OCI-LY7 (cell line): Measurements from ENCODE around the gene KDM2A. TPM values are rescaled to one million over a fixed set of nuclear protein-coding genes. Genes with fewer than 3 reads are reported as not detected.

Source experiments
- BruUV-seq: library from RNA; stranded (reverse); fragments of 400-500 nt; replicated peaks from 2 replicates; lab custom pipeline; 2021; lab: Mats Ljungman, UMichigan
- CTCF ChIA-PET: fragments of 300-600 bp; sonication (Branson Sonifier 250); formaldehyde crosslinking; loops from one replicate; lab custom pipeline; 2022; ENCODE audit warnings: antibody characterized with exemption; ENCODE audit not compliant: unreplicated experiment; lab: Charles Lee
- POLR2A ChIA-PET: fragments of 300-600 bp; sonication (Branson Sonifier 250); formaldehyde crosslinking; loops from one replicate; lab custom pipeline; 2022; ENCODE audit warnings: antibody characterized with exemption; lab: Charles Lee
- DNase-seq: peaks from one replicate; pipeline ENCODE4 v3.0.0-alpha.2; 2015; ENCODE audit warnings: low spot score
- H2AFZ ChIP-seq: fragments of 200-600 bp; sonication (generic), shearing (Covaris generic); 2 replicates; pipeline ENCODE4 v1.6.1; 2014; ENCODE audit warnings: mild to moderate bottlenecking, antibody characterized with exemption, low read length, moderate library complexity
- H3K27ac ChIP-seq: fragments of 200-600 bp; sonication (generic); 2 replicates; pipeline ENCODE4 v1.5.1; 2014; ENCODE audit warnings: mixed run types, low read depth, mild to moderate bottlenecking, moderate library complexity, low read length, inconsistent platforms; ENCODE audit not compliant: poor library complexity, severe bottlenecking
- H3K36me3 ChIP-seq: fragments of 200-600 bp; sonication (generic); 2 replicates; pipeline ENCODE4 v1.6.1; 2014; ENCODE audit warnings: mild to moderate bottlenecking, antibody characterized with exemption, low read length, moderate library complexity, mixed read lengths; ENCODE audit not compliant: insufficient read depth
- H3K4me1 ChIP-seq: fragments of 200-600 bp; sonication (generic); 2 replicates; pipeline ENCODE4 v1.5.1; 2014; ENCODE audit warnings: mild to moderate bottlenecking, low read length; ENCODE audit not compliant: insufficient read depth, poor library complexity, severe bottlenecking
- H3K4me2 ChIP-seq: fragments of 200-600 bp; sonication (generic); 2 replicates; pipeline ENCODE4 v1.6.1; 2014; ENCODE audit warnings: mild to moderate bottlenecking, low read length
- H3K4me3 ChIP-seq: fragments of 200-600 bp; sonication (generic); 2 replicates; pipeline ENCODE4 v1.5.1; 2014; ENCODE audit warnings: mild to moderate bottlenecking, low read depth, low read length; ENCODE audit not compliant: poor library complexity, severe bottlenecking
- H3K79me2 ChIP-seq: fragments of 200-600 bp; sonication (generic); 2 replicates; pipeline ENCODE4 v1.6.1; 2016; ENCODE audit warnings: low read depth, mild to moderate bottlenecking, low read length, moderate library complexity, mixed read lengths; ENCODE audit not compliant: insufficient read depth
- H3K9me2 ChIP-seq: fragments of 200-600 bp; sonication (generic); 2 replicates; pipeline ENCODE4 v1.6.1; 2016; ENCODE audit warnings: mild to moderate bottlenecking, low read length, mixed read lengths; ENCODE audit not compliant: insufficient read depth
- H3K9me3 ChIP-seq: fragments of 200-600 bp; sonication (generic); 2 replicates; pipeline ENCODE4 v1.6.1; 2014; ENCODE audit warnings: mild to moderate bottlenecking, mixed run types, low read length, mixed read lengths
- H4K20me1 ChIP-seq: fragments of 200-600 bp; sonication (generic); 2 replicates; pipeline ENCODE4 v1.6.1; 2014; ENCODE audit warnings: mild to moderate bottlenecking, antibody characterized with exemption, low read length, moderate library complexity, mixed read lengths; ENCODE audit not compliant: insufficient read depth
- EZH2phosphoT487 ChIP-seq: fragments of 200-600 bp; sonication (generic); IDR thresholded peaks from 2 replicates; pipeline ENCODE4 v1.6.1; 2018; ENCODE audit warnings: low read depth, borderline replicate concordance, mild to moderate bottlenecking, mixed run types, antibody characterized with exemption, low read length, moderate library complexity, mixed read lengths
- intact Hi-C: fragments of 100-400 bp; cut with micrococcal nuclease; formaldehyde crosslinking; loops from one replicate; pipeline ENCODE4 v1.10.0; 2022; ENCODE audit not compliant: unreplicated experiment
- total RNA-seq, 2 experiments: library from RNA; depleted of rRNA in 1 of 2; stranded (reverse); fragments of >200 nt in 1 of 2; shearing (Covaris generic) in 1 of 2; gene quantifications; 2 replicates each; pipeline ENCODE4 v1.2.3, GENCODE V29; 2014 to 2022
- TF ChIP-seq, protein P1 (sequence below): fragments of 200-600 bp; sonication (generic); conservative IDR thresholded peaks from 2 replicates; pipeline ENCODE4 v1.5.1; 2014; ENCODE audit warnings: mild to moderate bottlenecking, antibody characterized with exemption, low read length, moderate library complexity, mixed read lengths

Gene KDM2A
- total RNA-seq, 2 experiments from 2014 or later: 31.7 to 66.2 TPM

DNA sequence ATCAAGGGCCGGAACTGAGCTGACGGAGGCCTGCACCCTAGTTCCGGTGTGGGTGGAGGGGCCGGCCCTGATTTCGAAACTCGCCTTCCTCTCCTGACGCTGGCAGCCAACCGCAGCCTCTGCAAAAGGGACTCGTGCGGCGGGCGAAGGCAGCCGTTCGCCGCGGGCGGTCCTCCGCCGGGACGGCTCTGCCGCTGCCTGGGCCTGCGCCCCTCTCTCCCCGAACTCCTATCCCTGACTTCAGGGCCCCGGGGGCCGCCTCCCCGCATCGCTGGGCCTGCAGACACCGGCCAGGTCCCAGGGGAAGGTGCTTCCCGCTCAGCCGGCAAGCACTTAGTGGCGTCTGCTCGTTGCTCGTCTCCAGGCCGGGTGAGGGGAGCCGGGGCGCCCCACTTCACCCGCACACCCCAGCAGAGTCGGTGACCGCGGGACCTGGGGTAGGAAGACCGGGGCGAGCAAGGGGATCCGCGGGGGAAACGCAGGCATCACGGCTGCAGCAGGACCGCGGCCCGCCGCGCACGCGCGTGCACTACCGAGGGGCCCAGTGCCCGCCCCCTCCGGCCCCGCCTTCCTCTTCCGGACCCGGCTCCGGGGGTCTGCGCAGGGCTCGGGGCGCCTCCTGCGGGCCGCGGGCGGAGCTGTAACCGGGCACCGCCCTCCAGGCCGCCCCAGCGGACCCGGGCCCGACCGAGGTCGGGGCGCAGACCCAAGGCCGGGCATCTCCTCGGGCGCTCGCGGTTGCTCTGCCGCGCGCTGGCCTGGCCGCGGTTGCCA lies 169.6 kb downstream of the KDM2A start:
- intact Hi-C loops: loop anchor here (1.0 kb wide), 4 partner anchors 11 to 94 kb away; no protein-coding TSS in a partner anchor
- no peak overlapping the region for H2AFZ ChIP-seq
- CTCF ChIA-PET: interaction anchor here (0.7 kb wide), 1 partner anchor 11 kb away, joined by 3 read pairs; no protein-coding TSS in a partner anchor
- TF ChIP-seq EZH2phosphoT487: no peak
- TF ChIP-seq, protein P1, sequence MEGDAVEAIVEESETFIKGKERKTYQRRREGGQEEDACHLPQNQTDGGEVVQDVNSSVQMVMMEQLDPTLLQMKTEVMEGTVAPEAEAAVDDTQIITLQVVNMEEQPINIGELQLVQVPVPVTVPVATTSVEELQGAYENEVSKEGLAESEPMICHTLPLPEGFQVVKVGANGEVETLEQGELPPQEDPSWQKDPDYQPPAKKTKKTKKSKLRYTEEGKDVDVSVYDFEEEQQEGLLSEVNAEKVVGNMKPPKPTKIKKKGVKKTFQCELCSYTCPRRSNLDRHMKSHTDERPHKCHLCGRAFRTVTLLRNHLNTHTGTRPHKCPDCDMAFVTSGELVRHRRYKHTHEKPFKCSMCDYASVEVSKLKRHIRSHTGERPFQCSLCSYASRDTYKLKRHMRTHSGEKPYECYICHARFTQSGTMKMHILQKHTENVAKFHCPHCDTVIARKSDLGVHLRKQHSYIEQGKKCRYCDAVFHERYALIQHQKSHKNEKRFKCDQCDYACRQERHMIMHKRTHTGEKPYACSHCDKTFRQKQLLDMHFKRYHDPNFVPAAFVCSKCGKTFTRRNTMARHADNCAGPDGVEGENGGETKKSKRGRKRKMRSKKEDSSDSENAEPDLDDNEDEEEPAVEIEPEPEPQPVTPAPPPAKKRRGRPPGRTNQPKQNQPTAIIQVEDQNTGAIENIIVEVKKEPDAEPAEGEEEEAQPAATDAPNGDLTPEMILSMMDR: peak; percentile 67
- H3K9me2 ChIP-seq: no peaks in the 10 kb centered on the region
- peaks cover 83% of the 10 kb centered on the region for H3K36me3 ChIP-seq
- no TSS peak for BruUV-seq
- peaks cover under 1% of the 10 kb centered on the region; the same call in 1 of the 2 replicates for H3K9me3 ChIP-seq
- peaks cover 47% of the 10 kb centered on the region for H3K4me1 ChIP-seq
- peak overlapping the region; percentile 94 for H3K27ac ChIP-seq
- H4K20me1 ChIP-seq: no peaks in the 10 kb centered on the region
- H3K4me2 ChIP-seq: peak overlapping the region; percentile 70
- POLR2A ChIA-PET: interaction anchor here (0.7 to 1.8 kb wide), 4 partner anchors 9 to 22 kb away, joined by 3 to 6 read pairs (median 4); partner anchors contain the start of gene GRK2
- peak overlapping the region; percentile 68 for H3K4me3 ChIP-seq
- DNase-seq: peak; percentile 94
- H3K79me2 ChIP-seq: peaks cover 15% of the 10 kb centered on the region; the same call in 1 of the 2 replicates

DNA sequence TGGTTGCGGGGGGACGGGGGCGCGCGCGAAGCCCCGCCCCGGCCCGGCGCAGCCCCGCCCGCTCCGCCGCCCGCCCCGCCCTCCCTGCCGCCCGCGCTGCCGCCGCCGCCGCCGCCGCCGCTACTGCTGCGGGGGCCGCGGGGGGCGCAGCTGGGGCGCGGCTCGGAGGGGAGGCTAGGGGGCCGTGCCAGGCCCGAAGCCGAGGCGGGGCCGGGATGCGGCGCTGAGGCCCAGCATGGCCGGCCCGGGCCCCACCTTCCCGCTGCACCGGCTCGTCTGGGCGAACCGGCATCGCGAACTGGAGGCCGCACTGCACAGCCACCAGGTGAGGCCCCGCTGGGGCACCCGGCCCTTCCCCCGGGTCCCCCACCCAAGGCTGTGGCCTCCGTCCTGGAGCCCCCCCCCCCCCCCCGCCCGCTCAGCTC lies 170.2 kb downstream of the KDM2A start, which contains the start of gene ANKRD13D:
ANKRD13D (plus strand) TSS at position 78 of the 425 bp plus-strand sequence; CDS start at position 236, 158 bp downstream.
- intact Hi-C loops: loop anchor here (1.0 kb wide), 1 partner anchor 93 kb away; no protein-coding TSS in a partner anchor
- H3K4me2 ChIP-seq: peak within 1 kb of the TSS; percentile 84
- no peaks in the 10 kb centered on the region for H4K20me1 ChIP-seq
- peak within 1 kb of the TSS; percentile 94 for H3K27ac ChIP-seq
- H3K4me3 ChIP-seq: peak within 1 kb of the TSS; percentile 96
- BruUV-seq: no TSS peak
- peaks cover 83% of the 10 kb centered on the region for H3K36me3 ChIP-seq
- H3K79me2 ChIP-seq: peaks cover 15% of the 10 kb centered on the region; the same call in 1 of the 2 replicates
- TF ChIP-seq EZH2phosphoT487: no peak
- TF ChIP-seq, protein P1: no peak; the same call in 1 of the 2 replicates
- ChIA-PET POLR2A (interaction anchor here (1.4 to 1.8 kb wide), 2 partner anchors 12 to 20 kb away, joined by 5 to 6 read pairs; no protein-coding TSS in a partner anchor), CTCF (no interaction called here)
- DNase-seq: no peak
- H3K9me2 ChIP-seq: no peaks in the 10 kb centered on the region
- H3K9me3 ChIP-seq: peaks cover 6% of the 10 kb centered on the region
- H3K4me1 ChIP-seq: peaks cover 47% of the 10 kb centered on the region
- H2AFZ ChIP-seq: no peak within 1 kb of the TSS
